T-helper 1 cell (primary cell): ENCODE measurements around the gene LITAF.

Source experiments
- DNase-seq, 5 donors: peaks; one replicate each; pipeline ENCODE4 v3.0.0-alpha.2; 2012 to 2020
- total RNA-seq, 4 donors: gene quantifications; one replicate each; lab custom pipeline; 2026; lab: John Stamatoyannopoulos, UW

The LITAF gene
- 130 to 264 (median 150) reads per million in 4 donors for total RNA-seq

- DNase-seq = peak; percentile 28 to 58 (median 45)
Observed at GRCh38 chr16:11586856-11587642, at the start of gene LITAF. LITAF (minus strand) TSS chr16:11586919; CDS start chr16:11556730, 30,189 bp downstream.

DNA sequence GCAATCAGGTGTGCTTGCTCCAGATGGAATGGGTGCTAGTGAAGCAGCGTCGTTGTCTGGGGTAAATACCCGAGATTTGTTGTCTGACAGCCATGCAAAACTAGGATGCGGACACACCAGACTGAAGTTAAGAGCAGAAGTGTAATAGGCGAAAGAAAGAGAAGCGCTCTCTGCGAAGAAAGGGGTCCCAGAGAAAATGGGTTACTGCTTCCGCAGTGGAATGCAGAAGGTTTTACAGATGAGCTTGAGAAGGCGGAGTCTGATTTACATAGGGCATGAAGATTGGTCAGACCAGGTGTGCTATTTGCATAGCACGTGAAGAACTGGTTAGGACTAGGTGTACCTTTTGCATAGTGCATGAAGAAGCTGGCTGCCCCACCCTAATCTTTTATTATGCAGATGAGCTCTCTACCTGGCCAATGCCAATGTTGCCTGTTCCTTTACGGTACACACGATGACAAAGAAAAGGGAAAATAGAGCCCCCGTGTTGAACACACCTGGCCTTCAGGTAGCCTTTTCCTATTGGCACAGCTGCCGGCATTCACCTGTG lies 49.5 kb upstream of the LITAF start:
- no peak for DNase-seq

DNA sequence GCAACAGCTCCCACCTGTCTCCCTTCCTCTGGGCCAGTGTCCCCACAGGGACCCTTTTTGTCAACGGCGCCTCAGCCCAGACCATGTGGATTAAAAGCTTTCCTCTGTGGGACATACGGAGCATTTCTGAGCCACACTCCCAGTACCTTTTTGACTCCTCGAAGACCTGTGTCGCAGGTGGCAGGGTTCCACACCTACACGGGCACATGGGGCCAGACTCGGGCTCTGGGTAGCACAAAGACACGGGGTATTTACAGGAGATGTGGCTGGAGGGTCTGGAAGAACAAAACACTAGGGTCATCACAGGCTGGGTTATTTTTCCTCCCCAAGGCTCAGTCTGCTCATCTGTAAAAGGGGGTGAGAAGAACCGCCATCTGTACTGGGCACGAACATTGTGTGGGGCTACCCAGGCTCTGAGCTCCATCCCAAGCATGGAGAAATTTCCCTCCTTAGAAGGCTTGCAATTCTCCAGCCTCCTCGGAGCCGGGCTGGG lies 49.0 kb upstream of the LITAF start:
- DNase-seq = no peak

GRCh38 chr16:11635113-11635652 lies 48.5 kb upstream of the LITAF start:
- no peak for DNase-seq

DNA sequence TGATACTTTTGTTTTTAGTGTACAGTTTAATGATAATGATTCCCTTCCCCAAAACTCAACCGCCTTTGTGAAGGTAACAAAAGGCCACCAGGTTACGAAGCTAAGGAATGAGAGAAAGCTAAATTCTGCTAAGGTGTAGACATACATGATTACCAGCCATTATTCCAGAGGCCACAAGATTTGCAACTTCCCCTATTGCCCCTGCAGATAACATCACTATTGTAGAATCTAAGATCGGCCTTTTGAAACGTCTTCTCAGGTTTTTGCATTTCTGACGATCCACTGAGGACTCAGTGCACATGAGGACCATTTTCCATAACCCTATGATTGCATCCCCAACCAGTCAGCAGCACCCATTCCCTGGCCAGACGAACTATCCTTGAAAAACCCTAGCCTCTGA lies 47.6 kb upstream of the LITAF start:
- DNase-seq = no peak

DNA sequence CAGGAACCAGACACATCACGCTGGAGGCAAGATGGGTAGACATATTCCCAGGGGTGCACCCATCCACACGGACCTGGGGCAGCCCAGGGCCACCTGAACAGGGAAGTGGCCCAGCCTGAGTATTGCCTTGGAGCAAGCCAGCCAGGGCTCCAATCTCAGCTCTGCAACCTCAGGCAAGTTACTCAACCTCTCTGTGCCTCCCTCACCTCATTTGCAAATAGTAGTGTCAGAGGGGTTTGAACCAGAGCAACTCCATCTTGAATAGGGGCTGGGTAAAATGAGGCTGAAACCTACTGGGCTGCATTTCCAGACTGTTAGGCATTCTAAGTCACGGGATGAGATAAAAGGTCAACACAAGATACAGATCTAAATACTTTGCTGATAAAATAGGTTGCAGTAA lies 46.4 kb upstream of the LITAF start:
- DNase-seq = no peak

DNA sequence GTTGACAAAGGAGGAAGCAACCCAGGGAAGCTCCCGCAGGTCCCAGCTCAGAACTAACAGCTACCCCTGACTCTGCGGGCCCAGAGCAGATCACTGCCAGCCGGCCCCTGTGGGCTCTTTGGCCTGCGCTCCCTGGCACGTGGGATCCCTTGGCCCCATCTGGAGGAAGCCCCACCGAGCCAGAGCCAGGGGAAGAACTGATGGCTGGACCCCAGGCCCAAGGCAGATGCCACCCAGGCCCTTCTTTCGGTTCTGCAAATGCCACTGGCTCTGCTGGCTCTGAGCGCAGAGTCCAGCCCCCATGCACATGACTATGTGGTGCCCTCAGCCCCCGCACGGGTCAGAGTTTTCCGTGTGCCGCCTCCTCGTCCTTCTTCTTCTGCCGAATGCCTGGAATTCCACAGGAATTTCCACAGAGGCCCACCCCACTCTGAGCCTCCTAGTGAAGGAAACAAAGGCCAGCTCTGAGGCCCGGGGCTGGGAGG lies 45.8 kb upstream of the LITAF start:
- DNase-seq = no peak

DNA sequence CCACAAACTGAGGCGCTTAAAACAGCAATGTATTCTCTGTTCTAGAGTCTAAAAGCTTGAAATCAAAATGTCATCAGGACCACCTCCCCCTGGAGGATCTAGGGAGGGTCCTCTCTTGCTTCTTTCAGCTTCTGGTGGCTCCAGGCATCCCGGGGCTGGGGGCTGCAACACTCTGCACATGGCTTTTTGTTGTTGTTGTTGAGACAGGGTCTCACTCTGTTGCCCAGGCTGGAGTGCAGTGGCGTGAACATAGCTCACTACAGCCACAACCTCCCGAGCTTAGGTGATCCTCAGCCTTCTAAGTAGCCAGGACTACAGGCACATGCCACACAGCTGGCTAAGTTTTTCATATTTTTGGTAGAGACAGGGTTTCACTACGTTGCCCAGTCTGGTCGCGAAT lies 44.5 kb upstream of the LITAF start:
- DNase-seq = no peak

- DNase-seq = no peak
Observed at GRCh38 chr16:11630768-11631056, 44.0 kb upstream of the LITAF start.

DNA sequence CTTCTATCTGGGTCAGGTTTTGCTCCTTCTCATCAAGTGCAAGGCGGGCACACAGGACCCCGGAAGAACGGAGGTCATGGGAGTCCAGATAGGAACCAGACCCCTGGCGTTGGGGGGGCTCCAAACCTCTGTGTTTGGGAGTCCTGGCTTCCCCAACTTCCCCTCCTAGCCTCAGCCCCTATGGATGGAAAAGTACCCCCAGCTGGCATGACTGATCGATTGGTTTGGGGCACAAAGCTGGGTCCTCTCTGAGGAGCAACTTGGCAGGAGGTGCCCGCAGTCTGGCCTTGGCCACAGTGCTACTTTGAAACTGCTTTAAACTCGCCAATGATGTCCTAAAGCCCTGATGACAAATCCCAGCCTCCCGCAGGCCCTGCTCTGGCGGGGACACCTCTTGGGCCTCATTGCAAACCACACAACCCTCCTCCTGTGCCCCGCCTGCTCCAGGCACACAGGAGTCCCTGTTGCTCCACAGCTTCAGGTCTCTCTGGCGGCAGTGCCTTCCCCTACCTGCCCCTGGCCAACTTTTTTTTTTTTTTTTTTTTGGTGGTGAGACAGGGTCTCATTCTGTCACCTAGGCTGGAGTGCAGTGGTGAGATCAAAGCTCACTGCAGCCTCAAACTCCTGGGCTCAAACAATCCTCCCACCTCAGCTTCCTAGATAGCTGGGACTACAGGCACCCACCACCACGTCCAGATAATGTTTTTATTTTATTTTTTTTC lies 43.5 kb upstream of the LITAF start:
- DNase-seq = no peak

DNA sequence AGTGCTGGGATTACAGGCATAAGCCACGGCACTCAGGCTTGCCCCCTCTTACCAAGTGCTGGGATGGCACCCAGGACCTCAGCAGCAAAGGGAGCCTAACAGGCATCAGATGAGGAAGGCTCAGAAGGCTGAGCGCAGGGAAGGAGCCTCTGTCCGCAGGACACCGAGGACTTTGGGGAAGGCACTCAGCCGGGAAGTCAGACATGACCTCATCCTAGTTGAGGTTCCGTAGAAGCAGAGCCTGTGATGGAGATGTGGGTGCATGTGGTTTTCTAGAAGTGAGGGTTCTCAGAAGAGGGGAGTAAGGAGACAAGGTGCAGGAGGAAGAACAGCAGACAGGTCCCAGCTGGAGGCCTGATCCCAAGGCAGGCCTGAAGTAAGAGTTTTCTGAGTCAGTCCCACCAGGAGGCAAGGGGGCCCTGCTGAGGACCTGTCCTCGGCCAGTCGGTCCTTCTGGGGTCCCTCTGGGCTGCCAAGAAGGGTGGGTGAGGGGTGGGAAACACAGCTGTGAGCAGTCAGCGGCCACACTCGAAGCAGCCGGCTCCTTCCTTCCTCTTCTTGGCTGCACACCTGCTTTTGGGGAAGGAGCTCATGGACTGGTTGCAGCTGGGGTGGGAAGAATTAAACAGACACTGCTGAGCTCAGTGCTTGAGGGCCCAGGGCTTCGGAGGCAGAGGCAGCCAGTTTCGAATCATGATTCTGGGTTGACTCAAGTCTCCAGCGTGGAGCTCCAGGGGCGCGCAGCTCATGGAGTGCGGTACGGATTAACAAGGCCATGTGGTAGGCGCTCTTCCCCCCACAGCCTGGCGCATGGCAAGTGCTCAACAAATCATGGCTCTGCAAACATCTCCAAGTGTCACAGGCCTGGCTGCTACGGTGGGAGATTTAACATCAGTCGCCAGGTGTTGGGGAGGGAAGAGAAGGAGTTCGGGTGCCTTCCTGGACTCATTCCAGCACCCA lies 42.6 kb upstream of the LITAF start:
- no peak for DNase-seq

DNA sequence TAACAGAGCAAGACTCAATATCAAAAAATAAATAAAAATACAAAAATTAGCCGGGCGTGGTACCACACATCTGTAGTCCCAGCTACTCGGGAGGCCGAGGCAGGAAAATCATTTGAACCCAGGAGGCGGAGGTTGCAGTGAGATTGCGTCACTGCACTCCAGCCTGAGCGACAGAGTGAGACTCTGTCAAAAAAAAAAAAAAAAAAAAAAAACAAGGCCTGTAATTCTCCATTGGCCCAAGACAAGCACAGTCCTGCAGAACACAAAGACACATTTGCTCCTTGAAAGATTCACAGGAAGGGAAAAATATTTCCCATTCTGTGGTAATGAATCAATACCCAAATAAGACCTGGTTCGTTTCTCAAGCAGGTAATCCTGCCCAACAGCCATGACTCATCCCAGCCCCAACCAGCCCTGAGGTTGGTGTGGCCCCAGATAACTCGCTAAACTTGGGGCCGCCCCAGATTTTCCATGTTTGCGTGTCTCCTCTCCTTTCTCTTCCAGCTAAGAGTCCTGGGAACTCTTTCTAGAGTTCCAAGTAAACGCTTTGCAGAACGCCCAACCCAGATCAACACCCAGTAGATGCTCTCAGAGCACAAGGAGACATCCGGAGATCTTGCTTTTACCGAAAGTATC lies 41.2 kb upstream of the LITAF start:
- DNase-seq = no peak

DNA sequence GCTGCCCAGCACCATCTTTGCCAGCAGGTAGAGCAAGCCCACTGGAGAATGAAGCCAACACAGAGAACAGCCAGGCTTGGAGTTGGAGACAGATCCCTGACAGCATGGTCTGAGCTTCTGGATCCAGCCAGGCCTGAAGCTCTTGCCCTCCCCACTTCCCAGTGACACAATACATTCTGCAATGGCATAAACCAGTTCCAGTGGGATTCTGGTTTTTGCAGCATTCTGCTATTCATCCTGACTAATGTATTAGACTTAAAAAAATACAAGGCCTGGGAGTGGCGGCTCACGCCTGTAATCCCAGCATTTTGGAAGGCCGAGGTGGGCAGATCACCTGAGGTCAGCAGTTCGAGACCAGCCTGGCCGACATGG lies 40.6 kb upstream of the LITAF start:
- DNase-seq = no peak

DNA sequence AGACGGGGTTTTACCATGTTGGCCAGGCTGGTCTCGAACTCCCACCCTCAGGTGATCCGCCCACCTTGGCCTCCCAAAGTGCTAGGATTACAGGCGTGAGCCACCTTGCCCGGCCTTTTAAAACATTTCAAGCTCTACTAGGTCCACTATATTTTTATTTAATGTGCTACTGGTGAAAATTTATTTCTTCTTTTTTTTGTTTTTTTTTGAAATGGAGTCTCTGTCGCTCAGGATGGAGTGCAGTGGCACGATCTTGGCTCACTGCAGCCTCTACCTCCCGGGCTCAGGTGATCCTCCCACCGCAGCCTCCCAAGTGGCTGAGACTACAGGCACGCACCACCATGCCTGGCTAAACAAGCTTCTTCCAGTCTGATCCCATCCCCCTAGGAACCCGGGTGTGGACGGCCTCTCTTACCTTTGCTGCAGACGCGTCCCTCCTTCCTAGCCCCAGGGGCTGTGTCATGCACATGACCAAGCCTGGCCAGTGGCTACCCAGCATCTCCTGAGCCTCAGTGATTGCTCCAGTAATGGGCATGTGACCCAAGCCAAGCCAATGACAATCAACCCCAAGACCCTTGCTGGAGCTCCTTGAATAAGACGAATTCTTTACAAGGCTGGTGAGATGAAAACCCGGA lies 40.1 kb upstream of the LITAF start:
- no peak for DNase-seq

DNA sequence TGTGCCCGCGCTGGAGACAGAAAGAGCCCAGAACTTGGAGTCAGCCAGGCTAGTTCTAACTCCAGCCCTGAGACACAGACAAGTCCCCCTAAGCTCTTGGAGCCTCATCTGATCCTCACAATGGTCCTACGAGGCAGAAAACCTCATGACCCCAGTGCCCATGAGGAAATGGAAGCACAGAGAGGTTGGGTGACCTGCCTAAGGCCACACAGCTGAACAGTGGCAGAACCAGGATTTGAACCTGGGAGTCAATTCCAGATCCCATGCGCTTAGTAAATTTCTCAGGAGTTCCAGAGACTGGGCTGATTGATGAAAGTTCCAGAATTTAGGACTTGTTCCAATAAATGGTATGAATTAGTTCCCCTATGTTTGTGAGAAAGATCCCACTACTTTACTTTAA lies 39.0 kb upstream of the LITAF start:
- DNase-seq = no peak

DNA sequence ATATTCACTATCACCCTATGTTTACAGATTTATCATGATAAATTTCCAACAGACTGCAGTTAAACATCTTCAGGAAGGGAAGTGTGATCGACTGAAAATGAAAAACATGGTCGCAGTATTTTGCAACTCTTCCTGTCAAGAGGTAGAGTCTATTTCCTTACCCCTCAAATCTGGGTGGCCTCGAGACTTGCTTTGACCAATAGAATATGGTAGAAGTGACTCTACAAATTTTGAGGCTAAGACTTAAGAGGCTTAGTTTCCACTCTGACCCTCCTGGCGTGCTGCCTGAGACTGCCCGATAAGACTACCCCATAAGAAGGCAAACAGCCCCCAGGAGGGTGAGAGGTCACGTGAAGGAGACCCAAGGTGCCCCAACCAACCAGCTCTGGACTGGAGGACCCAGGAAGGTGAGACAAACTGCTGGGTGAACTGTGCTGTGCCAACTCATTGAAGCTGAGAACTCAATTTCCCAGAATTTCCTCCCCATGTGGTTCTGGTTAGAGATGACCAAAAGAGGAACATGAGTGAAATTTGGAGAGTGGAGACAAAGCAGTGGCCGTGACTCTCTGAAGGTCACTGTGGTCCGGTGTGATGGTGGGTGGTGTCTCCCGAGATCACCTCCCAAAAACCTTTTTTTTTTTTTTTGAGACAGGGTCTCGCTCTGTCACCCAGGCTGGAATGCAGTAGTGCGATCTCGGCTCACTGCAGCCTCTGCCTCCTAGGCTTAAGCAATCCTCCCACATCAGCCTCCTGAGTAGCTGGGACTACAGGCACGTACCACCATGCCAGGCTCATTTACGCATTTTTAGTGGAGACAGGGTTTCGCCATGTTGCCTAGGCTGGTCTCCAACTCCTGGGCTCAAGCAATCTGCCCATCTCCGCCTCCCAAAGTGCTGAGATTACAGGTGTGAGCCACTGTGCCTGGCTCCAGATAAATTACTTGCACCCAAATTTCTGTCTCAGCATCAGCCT lies 38.2 kb upstream of the LITAF start:
- peak in 1 of 5 donors; percentile 35 for DNase-seq

DNA sequence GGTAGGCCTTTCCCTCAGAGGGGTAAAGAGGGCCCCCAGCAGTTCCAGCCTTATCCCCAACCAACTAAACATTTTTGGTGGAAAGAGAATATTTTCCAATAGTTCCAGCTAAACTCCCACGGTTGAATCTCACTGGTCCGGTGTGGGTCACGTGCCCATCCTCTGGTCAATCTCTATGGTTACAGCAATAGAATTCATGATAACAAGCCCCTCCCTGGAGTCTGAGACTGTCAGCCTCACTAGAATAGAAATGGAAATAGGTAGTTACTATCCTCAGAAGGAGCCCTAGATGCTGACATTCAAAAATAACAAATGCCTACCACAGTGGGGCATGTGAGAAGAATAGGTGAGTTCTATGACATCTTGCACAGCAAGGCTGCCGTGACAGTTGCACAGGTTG lies 37.5 kb upstream of the LITAF start:
- no peak for DNase-seq

- peak in 3 of 5 donors; percentile 9 to 77 (median 24) for DNase-seq
Observed at GRCh38 chr16:11621920-11622651, 35.4 kb upstream of the LITAF start.

DNA sequence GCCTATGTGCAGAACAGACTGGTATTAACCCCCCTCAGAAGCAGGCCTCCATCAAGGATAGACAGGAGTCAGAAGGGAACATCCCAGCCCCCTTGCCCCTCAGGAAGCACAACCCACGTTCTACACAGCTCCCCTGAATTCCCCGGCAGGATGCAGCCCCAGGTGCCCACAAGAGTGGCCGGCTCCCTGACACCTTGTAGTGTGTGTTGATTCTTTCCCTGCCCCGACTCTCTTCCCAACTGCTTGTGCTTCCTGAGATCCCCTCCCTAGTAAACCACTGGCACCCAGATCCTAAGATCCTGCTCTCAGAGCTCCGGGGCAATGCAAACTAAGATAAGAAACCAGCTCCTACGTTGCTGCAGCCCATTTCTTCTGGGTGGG lies 34.8 kb upstream of the LITAF start:
- DNase-seq = peak in 1 of 5 donors; percentile 18
